NT2/D1 (cell line): Measurements from ENCODE around the gene C11orf87.

Source experiments
- SUZ12 ChIP-seq: IDR thresholded peaks from 2 replicates; pipeline ENCODE4 v1.6.1; 2011; ENCODE audit not compliant: insufficient read length, insufficient read depth; ENCODE audit errors: extremely low read depth
- YY1 ChIP-seq: IDR thresholded peaks from 2 replicates; pipeline ENCODE4 v1.6.1; 2011; ENCODE audit not compliant: insufficient read length, insufficient read depth
- ZNF274 ChIP-seq: IDR thresholded peaks from 2 replicates; pipeline ENCODE4 v1.6.1; 2011; ENCODE audit warnings: mild to moderate bottlenecking, low read depth, low read length

DNA sequence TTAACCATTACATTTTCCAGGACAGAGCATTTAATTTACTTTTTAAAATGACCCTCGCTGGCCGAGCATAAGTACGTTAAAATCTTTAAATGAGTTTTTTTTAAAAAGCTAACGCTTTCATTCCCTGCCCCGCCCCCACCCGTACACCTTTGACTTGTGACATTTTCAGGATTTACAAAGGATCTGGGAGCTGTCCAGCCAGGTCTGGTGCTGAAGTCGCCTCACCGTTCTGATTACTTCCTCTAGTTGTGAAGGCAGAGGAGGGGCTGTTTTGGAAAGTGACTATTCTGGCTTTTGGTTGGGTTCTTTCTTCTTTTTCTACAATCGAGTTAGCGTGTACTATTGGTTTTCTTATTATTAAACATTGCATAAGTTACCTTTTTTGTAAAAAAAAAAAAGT lies 2.9 kb downstream of the C11orf87 start:
- TF ChIP-seq YY1 (no peak), ZNF274 (no peak), SUZ12 (no peak)
